GM12878 (cell line): ENCODE data around the gene CHCHD6. TPM values are rescaled to one million over a fixed set of nuclear protein-coding genes. Genes with fewer than 3 reads are reported as not detected.

Experiments used
- ATAC-seq: fragments of 200-7000 bp; cut with Tn5 transposase; 3 replicates; pipeline ENCODE4 v1.9.1; 2020; ENCODE audit warnings: mild to moderate bottlenecking, moderate library complexity
- BruUV-seq: library from RNA; stranded (reverse); fragments of 400-500 nt; replicated peaks from 2 replicates; lab custom pipeline; 2021; lab: Mats Ljungman, UMichigan
- CTCF ChIA-PET: fragments of 300-600 bp; sonication (Branson Sonifier 250); formaldehyde crosslinking; extraction: SDS; loops from one replicate; lab custom pipeline; 2021; ENCODE audit warnings: inconsistent platforms; lab: Yijun Ruan, JAX
- POLR2A ChIA-PET: fragments of 350-600 bp; formaldehyde crosslinking; extraction: SDS; loops from one replicate; lab custom pipeline; 2021; ENCODE audit warnings: inconsistent platforms; lab: Charles Lee
- RAD21 ChIA-PET: fragments of 300-600 bp; sonication (Branson Sonifier 250); formaldehyde crosslinking; loops from one replicate; lab custom pipeline; 2023; ENCODE audit warnings: antibody characterized with exemption; ENCODE audit not compliant: unreplicated experiment; lab: Charles Lee
- SMC1A ChIA-PET: fragments of 300-600 bp; sonication (Branson Sonifier 250); formaldehyde crosslinking; loops from one replicate; lab custom pipeline; 2023; ENCODE audit not compliant: unreplicated experiment, uncharacterized antibody; lab: Charles Lee
- DNase-seq: peaks from one replicate; pipeline ENCODE4 v3.0.0-alpha.2; 2011; ENCODE audit warnings: low read depth, low spot score
- FAIRE-seq: peaks from 3 replicates; lab custom pipeline; 2011; peaks lifted over from hg19 to GRCh38; lab: Jason Lieb, UNC
- H2AFZ ChIP-seq: 2 replicates; pipeline ENCODE4 v1.6.0; 2011; ENCODE audit warnings: low read depth, low read length, control low read depth; ENCODE audit not compliant: control insufficient read depth
- H3K27ac ChIP-seq: 2 replicates; pipeline ENCODE4 v1.5.1; 2011; ENCODE audit warnings: control low read depth; ENCODE audit not compliant: control insufficient read depth, insufficient read depth
- H3K27me3 ChIP-seq, 2 experiments: replicated peaks in 1 of 2; 2 replicates each; pipeline versions ENCODE4 v1.6.0 to v1.6.1; 2011; ENCODE audit warnings: low read length in 1 of 2; ENCODE audit not compliant: control insufficient read depth in 2 of 2, insufficient read depth in 2 of 2
- H3K36me3 ChIP-seq, 2 experiments: 2 replicates each; pipeline ENCODE4 v1.5.1; 2011; ENCODE audit warnings: low read length in 1 of 2; ENCODE audit not compliant: control insufficient read depth in 2 of 2, insufficient read depth in 2 of 2
- H3K4me1 ChIP-seq: 2 replicates; pipeline ENCODE4 v1.6.1; 2011; ENCODE audit warnings: mild to moderate bottlenecking, low read length, moderate library complexity, mixed read lengths; ENCODE audit not compliant: control insufficient read depth, insufficient read depth
- H3K4me2 ChIP-seq: 2 replicates; pipeline ENCODE4 v1.6.0; 2011; ENCODE audit warnings: control low read depth; ENCODE audit not compliant: control insufficient read depth, insufficient read depth
- H3K4me3 ChIP-seq: fragments of 200-600 bp; sonication (generic); 2 replicates; pipeline ENCODE4 v1.5.1; 2016
- H3K79me2 ChIP-seq: 2 replicates; pipeline ENCODE4 v1.6.0; 2011; ENCODE audit warnings: low read length; ENCODE audit not compliant: control insufficient read depth, insufficient read depth
- H3K9ac ChIP-seq: 2 replicates; pipeline ENCODE4 v1.8.0; 2011; ENCODE audit warnings: low read length, control low read depth, mixed read lengths; ENCODE audit not compliant: control insufficient read depth, insufficient read depth
- H3K9me3 ChIP-seq: replicated peaks from 3 replicates; pipeline ENCODE4 v1.5.1; 2011; ENCODE audit warnings: mild to moderate bottlenecking, low read length; ENCODE audit not compliant: control insufficient read depth, insufficient read depth
- H4K20me1 ChIP-seq: 2 replicates; pipeline ENCODE4 v1.6.0; 2011; ENCODE audit not compliant: control insufficient read depth, insufficient read depth
- BMI1 ChIP-seq: fragments of 450-650 bp; IDR thresholded peaks from 2 replicates; pipeline ENCODE4 v1.6.1; 2016; ENCODE audit warnings: mild to moderate bottlenecking, moderate library complexity, borderline replicate concordance
- EZH2 ChIP-seq: IDR thresholded peaks from 2 replicates; pipeline ENCODE4 v1.6.1; 2012; ENCODE audit warnings: low read depth, mild to moderate bottlenecking, control low read depth, inconsistent platforms, low read length, borderline replicate concordance; ENCODE audit not compliant: control insufficient read depth
- FOXK2 ChIP-seq: fragments of 450-650 bp; IDR thresholded peaks from 2 replicates; pipeline ENCODE4 v1.6.1; 2017; ENCODE audit warnings: mild to moderate bottlenecking, moderate library complexity
- FOXM1 ChIP-seq: IDR thresholded peaks from 2 replicates; pipeline ENCODE4 v1.6.1; 2012; ENCODE audit warnings: low read depth, mild to moderate bottlenecking, inconsistent platforms, low read length, moderate library complexity
- IKZF1 ChIP-seq: fragments of 450-650 bp; conservative IDR thresholded peaks from 2 replicates; pipeline ENCODE4 v1.6.1; 2017; ENCODE audit warnings: antibody characterized with exemption, mild to moderate bottlenecking
- KLF5 ChIP-seq: fragments of 450-650 bp; IDR thresholded peaks from 2 replicates; pipeline ENCODE4 v1.6.1; 2014; ENCODE audit warnings: mild to moderate bottlenecking; ENCODE audit not compliant: partially characterized antibody
- NFYA ChIP-seq: IDR thresholded peaks from 2 replicates; pipeline ENCODE4 v1.6.1; 2011; ENCODE audit warnings: low read depth, mild to moderate bottlenecking, low read length, improper control_type of control experiment, borderline replicate concordance
- PML ChIP-seq: IDR thresholded peaks from 2 replicates; pipeline ENCODE4 v1.6.1; 2012; ENCODE audit warnings: low read length, inconsistent platforms
- RCOR1 ChIP-seq: conservative IDR thresholded peaks from 2 replicates; pipeline ENCODE4 v1.6.1; 2012; ENCODE audit warnings: low read depth, low read length, improper control_type of control experiment
- RELA ChIP-seq: fragments of 450-650 bp; IDR thresholded peaks from 2 replicates; pipeline ENCODE4 v1.8.0; 2014; ENCODE audit warnings: borderline replicate concordance; ENCODE audit not compliant: partially characterized antibody
- WGBS: methylation state at CpG from one replicate; pipeline ENCODE4 v1.1.6; 2016; ENCODE audit warnings: low lambda C conversion rate; ENCODE audit not compliant: insufficient replicate concordance, insufficient coverage; ENCODE audit errors: missing lambda C conversion rate; 5-methylcytosine and 5-hydroxymethylcytosine counted together
- in situ Hi-C: fragments of 300-500 bp; cut with MboI; formaldehyde crosslinking; loops from 9 replicates; pipeline ENCODE4 v1.14.3; 2018; ENCODE audit warnings: mixed read lengths
- intact Hi-C: fragments of 100-400 bp; cut with micrococcal nuclease; formaldehyde crosslinking; loops from one replicate; pipeline ENCODE4 v1.14.2; 2022; ENCODE audit not compliant: unreplicated experiment
- polyA plus RNA-seq, 11 experiments: library from polyadenylated mRNA; depleted of rRNA in 4 of 11; unstranded in 6 of 11; stranded (reverse) in 5 of 11; fragments of >200 nt; fragmentation: Nextera tagmentation in 4 of 11; fragmentation: Illumina TruSeq in 1 of 11; extraction: Ambion mirVana in 4 of 11; extraction: Trizol in 1 of 11; gene quantifications; 1 replicate in 1 of 11; 2 replicates in 10 of 11; pipeline versions ENCODE4 v1.2.1 to v1.2.3, GENCODE V29; 2011 to 2016; ENCODE audit warnings: inconsistent platforms in 2 of 11, missing spikeins in 2 of 11, low read depth in 1 of 11
- total RNA-seq, 4 experiments: library from RNA; depleted of rRNA in 3 of 4; stranded (reverse); fragments of >200 nt in 3 of 4; fragmentation: Illumina TruSeq in 1 of 4; extraction: Trizol in 1 of 4; gene quantifications; 2 replicates each; pipeline versions ENCODE4 v1.2.1 to v1.2.3, GENCODE V29; 2013 to 2021

The CHCHD6 gene
- total and polyA plus RNA-seq, 10 of the 15 experiments (the other 5 are each of a cell fraction or from before 2014, with no cell fraction given), result 2.7 to 16.7 (median 12.3) TPM

- WGBS, result 79% methylated on average over 14 of the region's 14 CpGs
- FAIRE-seq (no peak), ATAC-seq (no peak), DNase-seq (no peak)
- no peak overlapping the region for H3K9ac ChIP-seq
- H3K27me3 ChIP-seq, result no peaks in the 10 kb centered on the region
- H3K27ac ChIP-seq, result no peak overlapping the region
- H3K9me3 ChIP-seq, result no peaks in the 10 kb centered on the region
- H3K36me3 ChIP-seq, result no peaks in the 10 kb centered on the region
- H3K79me2 ChIP-seq, result no peaks in the 10 kb centered on the region
- peaks cover 5% of the 10 kb centered on the region for H4K20me1 ChIP-seq
- no peak for TF ChIP-seq EZH2
- no peak for TF ChIP-seq KLF5
- no peak for TF ChIP-seq IKZF1
- TF ChIP-seq RELA, result no peak
- no peak for TF ChIP-seq NFYA
- no peak for TF ChIP-seq FOXM1
- TF ChIP-seq BMI1, result no peak
- TF ChIP-seq PML, result no peak
- TF ChIP-seq FOXK2, result no peak
- TF ChIP-seq RCOR1, result no peak
- POLR2A ChIA-PET, result interaction anchor here (0.6 kb wide), 1 partner anchor 1529 kb away, joined by 5 read pairs; no protein-coding TSS in a partner anchor
- RAD21 ChIA-PET, result no interaction called here
- peaks cover 3% of the 10 kb centered on the region; the same call in 1 of the 2 replicates for H3K4me1 ChIP-seq
- H2AFZ ChIP-seq, result no peak overlapping the region
- intact Hi-C loops, result no loop called here
- SMC1A ChIA-PET, result interaction anchor here (0.7 kb wide), 1 partner anchor 66 kb away, joined by 4 read pairs; no protein-coding TSS in a partner anchor
- H3K4me2 ChIP-seq, result no peak overlapping the region
- BruUV-seq, result no TSS peak
- in situ Hi-C loops, result no loop called here
- CTCF ChIA-PET, result no interaction called here
- no peak overlapping the region for H3K4me3 ChIP-seq
These were observed 10.3 kb downstream of the CHCHD6 start for GRCh38 chr3:126714276-126714900.
